Measurements from ENCODE around the gene KRTAP9-7. TPM values are rescaled to one million over a fixed set of nuclear protein-coding genes. Genes with fewer than 3 reads are reported as not detected.

The KRTAP9-7 gene
- total RNA-seq, 4 donors from 2014 or later = not detected

DNA sequence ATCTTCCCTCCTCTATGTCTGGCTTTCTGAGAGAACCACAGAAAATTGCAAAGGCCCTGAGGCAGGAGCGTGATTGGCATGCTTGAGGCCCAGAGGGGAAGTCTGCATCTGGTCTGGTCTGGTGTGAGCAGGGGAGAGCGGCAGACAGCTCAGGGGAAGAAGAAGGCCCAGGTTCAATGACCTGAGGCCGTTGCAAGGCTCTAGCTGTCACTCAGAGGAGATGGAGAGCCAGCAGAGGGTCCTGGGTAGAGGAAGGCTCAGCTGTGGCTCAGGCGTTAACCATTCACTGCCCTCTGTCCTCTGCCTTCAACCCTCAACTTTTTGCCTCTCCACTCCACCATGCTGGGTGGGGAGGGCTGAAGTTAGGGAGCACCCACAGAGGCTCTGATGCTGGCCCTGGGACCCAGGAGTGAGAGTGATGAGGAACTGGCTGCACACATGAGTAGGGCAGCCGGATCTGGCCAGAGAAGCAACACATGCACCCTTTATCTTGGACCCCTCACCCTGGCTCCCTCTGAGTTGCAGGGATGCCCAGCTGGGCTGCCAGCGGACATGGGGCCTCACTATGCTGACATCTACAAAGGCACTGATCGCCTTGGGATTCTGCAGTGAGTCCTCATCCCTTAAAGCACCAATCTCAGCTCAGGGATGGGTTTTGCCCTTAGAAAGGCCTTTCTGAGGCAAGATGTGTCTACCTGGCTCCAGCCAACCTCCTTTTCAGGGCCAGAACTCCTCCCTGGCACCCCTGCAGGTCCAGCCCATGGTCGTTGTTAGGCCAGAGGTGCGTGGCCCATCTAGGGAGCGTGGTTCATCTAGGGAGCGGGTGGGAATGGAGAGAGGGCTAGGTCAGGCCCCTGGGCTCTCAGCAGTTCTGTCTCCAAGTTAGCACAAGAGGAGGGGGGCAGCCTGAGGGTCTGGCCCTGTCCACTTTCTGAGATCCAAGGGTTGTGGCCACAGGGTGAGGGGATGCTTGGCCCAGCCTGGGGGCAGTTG, 47.7 kb downstream of the KRTAP9-7 start:
- H3K36me3 ChIP-seq = no peaks in the 10 kb centered on the region
- intact Hi-C loops (cut with DNase I; ENCODE audit: low total_unique reads) (no loop called here), in situ Hi-C loops (cut with MboI; ENCODE audit: low pct_ligation_motif_present in 1 of 4, low pct_unique_long_range_greater_than_20kb in 1 of 4, low sequenced_read_pairs in 3 of 4) (loop anchor here in 3 of 4 donors (10.0 kb wide), 1 partner anchor 408 kb away; no protein-coding TSS in a partner anchor)
- TF ChIP-seq POLR2AphosphoS5 (IDR thresholded peaks at IDR 0.05) (no peak), POLR2A (IDR thresholded peaks at IDR 0.05) (no peak), EP300 (IDR thresholded peaks at IDR 0.05; ENCODE audit: low read depth) (no peak)
- TF ChIP-seq, protein P1, sequence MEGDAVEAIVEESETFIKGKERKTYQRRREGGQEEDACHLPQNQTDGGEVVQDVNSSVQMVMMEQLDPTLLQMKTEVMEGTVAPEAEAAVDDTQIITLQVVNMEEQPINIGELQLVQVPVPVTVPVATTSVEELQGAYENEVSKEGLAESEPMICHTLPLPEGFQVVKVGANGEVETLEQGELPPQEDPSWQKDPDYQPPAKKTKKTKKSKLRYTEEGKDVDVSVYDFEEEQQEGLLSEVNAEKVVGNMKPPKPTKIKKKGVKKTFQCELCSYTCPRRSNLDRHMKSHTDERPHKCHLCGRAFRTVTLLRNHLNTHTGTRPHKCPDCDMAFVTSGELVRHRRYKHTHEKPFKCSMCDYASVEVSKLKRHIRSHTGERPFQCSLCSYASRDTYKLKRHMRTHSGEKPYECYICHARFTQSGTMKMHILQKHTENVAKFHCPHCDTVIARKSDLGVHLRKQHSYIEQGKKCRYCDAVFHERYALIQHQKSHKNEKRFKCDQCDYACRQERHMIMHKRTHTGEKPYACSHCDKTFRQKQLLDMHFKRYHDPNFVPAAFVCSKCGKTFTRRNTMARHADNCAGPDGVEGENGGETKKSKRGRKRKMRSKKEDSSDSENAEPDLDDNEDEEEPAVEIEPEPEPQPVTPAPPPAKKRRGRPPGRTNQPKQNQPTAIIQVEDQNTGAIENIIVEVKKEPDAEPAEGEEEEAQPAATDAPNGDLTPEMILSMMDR (IDR thresholded peaks at IDR 0.05) = no peak
- H3K27me3 ChIP-seq = no peaks in the 10 kb centered on the region
- WGBS, 2 donors (ENCODE audit: low coverage in 1 of 2) = 87% methylated on average over 11 of the region's 11 CpGs; no CpG with 5 or more reads in 1 of the 2 donors
- no peaks in the 10 kb centered on the region for H3K4me1 ChIP-seq
- no peak overlapping the region for H3K4me3 ChIP-seq
- H3K27ac ChIP-seq = no peak overlapping the region
- DNase-seq = no peak
- H3K9me3 ChIP-seq = peaks cover 4 to 7% of the 10 kb centered on the region in 2 donors

DNA sequence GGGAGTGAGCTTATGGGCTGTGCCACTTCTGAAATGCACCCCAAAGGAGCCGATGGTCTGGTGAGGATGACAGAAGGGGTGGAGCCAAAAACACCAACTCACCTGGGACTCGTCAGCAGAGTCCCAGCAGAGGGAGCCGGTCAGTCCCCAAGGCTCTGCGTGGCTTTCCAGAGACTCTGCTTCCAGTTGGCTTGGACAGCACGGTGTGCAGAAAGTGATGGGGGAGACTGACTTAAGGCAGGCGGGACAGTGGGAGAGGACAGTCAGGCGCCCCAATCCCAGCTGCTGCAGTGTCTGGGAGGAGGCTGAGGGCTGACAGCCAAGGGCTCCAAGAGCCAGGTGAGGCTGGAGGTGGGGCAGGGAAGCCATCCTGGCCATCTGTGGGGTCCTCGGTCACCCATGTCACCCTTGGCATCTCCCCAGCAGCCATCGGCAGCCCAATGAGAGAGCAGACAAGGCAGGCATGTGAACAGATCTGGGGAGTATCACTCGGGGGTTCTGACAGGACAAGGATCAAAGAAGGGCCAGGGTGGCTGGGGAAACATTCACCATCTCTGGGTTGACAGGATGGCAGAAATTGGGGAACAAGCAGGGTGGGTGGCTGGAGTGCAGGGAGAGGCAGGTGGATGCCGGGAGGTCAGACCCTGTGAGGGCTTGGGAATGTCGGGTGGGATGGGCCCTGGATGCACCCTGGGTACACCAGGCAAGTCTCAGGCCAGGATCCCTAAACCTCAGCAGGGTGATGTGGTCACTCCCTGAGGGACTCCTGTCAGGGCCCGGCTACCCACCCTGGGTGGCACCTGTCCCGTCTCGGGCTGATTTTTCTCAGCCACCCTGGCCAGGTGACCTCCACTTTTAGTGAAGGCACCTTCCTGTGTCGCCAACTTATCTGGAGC, 48.9 kb downstream of the KRTAP9-7 start:
- TF ChIP-seq, protein P1 (IDR thresholded peaks at IDR 0.05) = peak in 2 of 5 experiments; percentile 18 to 24
- no peak for TF ChIP-seq POLR2A (IDR thresholded peaks at IDR 0.05)
- intact Hi-C loops (cut with DNase I; ENCODE audit: low total_unique reads) = no loop called here
- Histone ChIP-seq H3K9me3 (peaks cover 4 to 7% of the 10 kb centered on the region in 2 donors), H3K4me1 (no peaks in the 10 kb centered on the region), H3K4me3 (no peak overlapping the region), H3K27me3 (no peaks in the 10 kb centered on the region), H3K36me3 (no peaks in the 10 kb centered on the region), H3K27ac (no peak overlapping the region)
- DNase-seq = peak; percentile 27
- 61 to 70% methylated on average over 2 to 16 of the region's 16 CpGs for WGBS, 2 donors (ENCODE audit: low coverage in 1 of 2)
- in situ Hi-C loops (cut with MboI; ENCODE audit: low pct_ligation_motif_present in 1 of 4, low pct_unique_long_range_greater_than_20kb in 1 of 4, low sequenced_read_pairs in 3 of 4) = loop anchor here in 3 of 4 donors (10.0 to 25.0 kb wide), 2 partner anchors 410 to 512 kb away; partner anchors contain the start of gene KRT10 (in 1 of the 3)

DNA sequence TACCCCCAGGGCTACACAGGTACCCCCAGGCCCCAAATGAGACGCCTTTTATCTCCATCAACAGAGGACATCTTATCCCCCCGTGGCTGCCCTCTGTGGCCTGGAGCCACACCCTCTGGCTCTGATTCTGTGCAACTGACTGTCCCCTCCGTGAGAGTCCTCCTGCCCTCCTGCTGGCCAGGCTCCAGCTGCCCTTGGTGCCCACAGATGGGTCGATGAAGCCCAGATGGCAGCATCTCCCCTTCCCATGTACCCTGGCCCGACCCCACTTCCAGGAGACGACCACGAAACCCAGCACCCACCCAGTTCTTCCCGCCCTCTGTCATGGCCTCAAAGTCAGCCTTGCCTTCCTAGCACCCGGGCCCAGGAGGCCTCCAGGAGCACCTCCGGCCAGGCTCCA, 49.6 kb downstream of the KRTAP9-7 start:
- Histone ChIP-seq H3K27me3 (no peaks in the 10 kb centered on the region), H3K36me3 (no peaks in the 10 kb centered on the region), H3K9me3 (peaks cover 0 to under 1% of the 10 kb centered on the region in 2 donors), H3K27ac (no peak overlapping the region), H3K4me1 (no peaks in the 10 kb centered on the region), H3K4me3 (no peak overlapping the region)
- intact Hi-C loops (cut with DNase I; ENCODE audit: low total_unique reads) = no loop called here
- in situ Hi-C loops (cut with MboI; ENCODE audit: low pct_ligation_motif_present in 1 of 4, low pct_unique_long_range_greater_than_20kb in 1 of 4, low sequenced_read_pairs in 3 of 4) = loop anchor here in 3 of 4 donors (10.0 to 25.0 kb wide), 2 partner anchors 410 to 513 kb away; partner anchors contain the start of gene KRT10 (in 1 of the 3)
- 81% methylated on average over 10 of the region's 10 CpGs; no CpG with 5 or more reads in 1 of the 2 donors for WGBS, 2 donors (ENCODE audit: low coverage in 1 of 2)
- DNase-seq = no peak
- TF ChIP-seq POLR2A (IDR thresholded peaks at IDR 0.05) (no peak), POLR2AphosphoS5 (IDR thresholded peaks at IDR 0.05) (no peak), EP300 (IDR thresholded peaks at IDR 0.05; ENCODE audit: low read depth) (no peak)
- TF ChIP-seq, protein P1 (IDR thresholded peaks at IDR 0.05) = no peak

All from transverse colon (tissue), 4 donors.